EL (cell line): Measurements from ENCODE around the gene SLC66A1.

ENCODE experiments used
- DNase-seq: peaks from one replicate; pipeline ENCODE4 v3.0.0-alpha.2; 2016

The SLC66A1 gene

DNA sequence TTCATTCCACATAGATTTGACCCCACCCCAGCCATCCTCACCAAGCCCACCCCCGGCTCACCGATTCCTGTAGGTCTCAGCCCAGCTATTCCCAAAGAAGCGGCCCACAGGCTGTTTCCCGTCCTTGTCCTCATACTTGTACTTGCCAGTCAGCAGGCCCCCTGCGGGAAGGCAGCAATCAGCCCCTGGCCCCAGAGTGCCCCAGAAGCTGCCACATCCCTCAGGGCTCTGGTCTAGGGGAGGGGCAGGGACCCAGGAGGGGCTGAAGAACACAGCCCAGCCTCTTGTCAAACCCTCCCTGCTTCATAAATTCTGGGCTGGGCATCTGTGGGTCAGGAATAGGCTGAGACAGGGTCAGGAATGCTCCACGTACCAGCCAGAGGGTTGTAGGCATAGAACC lies 5.2 kb upstream of the SLC66A1 start:
- no peak for DNase-seq

DNA sequence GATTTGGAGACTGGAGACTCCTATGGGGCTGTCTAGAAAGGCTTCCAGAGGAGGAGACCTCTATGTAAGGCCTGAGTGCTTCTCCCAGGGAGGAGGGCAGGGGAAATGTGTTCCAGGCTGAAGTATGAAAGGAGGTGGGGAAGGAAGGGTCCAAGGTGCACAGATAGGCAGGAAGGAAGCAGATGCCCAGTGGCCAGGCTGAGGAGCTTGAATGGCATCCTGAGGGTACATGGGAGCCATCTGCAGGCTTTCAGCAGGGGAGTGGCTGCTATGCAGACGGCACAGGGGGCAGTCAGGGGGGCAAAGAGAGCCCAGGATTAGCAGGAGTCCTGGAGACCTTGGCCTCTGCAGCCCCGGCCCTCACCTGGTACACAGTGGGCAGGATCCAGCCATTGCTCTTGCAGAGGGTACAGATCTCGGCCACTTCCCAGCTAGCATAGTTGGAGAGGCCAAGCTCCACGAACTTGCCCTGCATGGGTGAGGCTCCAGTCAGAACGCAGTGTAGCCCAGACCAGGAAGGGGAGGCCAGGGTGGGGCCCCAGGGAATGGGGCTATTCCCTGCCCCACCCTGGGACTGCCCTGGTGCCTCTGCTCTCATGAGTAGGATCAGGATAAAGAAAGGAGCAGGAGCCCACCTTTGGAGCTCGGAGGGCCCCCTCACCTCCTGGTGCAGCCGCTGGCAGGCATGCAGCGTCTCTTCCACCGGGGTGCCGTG lies 4.2 kb upstream of the SLC66A1 start:
- DNase-seq, result no peak

DNA sequence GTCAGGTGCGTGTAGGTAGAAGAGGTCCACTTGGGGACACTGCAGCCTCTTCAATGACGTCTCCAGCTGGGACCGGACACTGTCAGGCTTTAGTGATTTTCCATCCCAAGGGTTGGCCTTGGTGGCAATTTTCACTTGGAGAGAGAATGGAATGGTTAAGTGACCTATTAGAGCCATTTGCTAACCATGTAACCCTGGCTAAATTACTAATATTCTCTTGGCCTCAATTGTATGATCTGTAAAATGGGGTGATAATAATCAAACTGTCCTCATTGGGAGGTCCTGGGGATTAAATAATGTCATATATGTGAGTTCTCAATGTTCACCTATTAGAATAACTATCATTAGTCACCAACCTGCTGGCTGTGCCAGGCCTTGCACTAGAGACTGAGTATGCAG lies 3.6 kb upstream of the SLC66A1 start:
- DNase-seq, result no peak

DNA sequence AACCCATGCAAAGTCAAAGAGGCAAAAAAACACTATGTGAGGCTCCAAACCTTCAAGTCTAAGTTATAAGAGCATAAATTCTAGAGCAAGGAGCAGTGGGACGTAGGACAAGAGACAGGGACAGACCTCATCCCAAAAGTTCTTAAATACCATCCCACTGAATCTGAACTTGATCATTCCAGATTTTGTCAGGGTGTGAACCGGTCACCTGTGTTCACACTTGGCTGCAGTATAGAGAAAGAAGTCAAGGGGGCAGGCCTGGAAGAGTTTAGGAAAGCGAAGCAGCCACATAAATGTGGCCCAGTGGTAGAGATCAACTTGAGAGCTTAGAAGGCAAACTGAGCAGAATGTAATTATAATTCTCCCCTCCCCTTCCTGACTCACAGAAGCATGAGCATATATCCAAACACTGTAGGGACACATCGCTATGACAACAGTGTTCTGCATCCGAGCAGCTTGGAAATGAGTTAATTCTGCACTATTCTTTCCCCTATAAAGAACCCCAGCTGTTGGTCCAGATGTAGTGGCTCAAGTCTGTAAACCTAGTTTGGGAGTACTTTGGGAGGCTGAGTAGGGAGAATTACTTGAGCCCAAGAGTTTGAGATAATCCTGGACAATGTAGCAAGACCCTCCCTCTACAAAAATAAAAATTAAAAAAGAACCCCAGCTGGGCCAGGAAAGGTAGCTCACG lies 2.9 kb upstream of the SLC66A1 start:
- peak; percentile 65 for DNase-seq

DNA sequence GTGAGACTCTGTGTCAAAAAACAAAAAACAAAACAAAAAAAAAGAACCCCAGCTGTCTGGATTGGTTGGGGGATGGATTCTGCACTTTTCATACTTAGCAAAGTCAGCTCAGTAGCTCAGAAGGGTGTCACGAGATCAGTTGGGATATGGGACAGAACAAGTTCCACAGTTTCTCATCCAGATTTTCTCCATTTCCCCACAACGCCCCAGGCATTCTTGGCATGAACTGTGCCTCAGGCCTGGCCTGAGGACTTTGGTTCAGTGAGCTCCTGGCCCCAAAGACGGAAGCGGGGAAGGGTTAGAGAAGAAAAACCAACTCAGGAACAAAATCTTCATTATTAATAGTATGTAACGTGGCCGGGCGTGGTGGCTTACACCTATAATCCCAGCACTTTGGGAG lies 2.1 kb upstream of the SLC66A1 start:
- no peak for DNase-seq

DNA sequence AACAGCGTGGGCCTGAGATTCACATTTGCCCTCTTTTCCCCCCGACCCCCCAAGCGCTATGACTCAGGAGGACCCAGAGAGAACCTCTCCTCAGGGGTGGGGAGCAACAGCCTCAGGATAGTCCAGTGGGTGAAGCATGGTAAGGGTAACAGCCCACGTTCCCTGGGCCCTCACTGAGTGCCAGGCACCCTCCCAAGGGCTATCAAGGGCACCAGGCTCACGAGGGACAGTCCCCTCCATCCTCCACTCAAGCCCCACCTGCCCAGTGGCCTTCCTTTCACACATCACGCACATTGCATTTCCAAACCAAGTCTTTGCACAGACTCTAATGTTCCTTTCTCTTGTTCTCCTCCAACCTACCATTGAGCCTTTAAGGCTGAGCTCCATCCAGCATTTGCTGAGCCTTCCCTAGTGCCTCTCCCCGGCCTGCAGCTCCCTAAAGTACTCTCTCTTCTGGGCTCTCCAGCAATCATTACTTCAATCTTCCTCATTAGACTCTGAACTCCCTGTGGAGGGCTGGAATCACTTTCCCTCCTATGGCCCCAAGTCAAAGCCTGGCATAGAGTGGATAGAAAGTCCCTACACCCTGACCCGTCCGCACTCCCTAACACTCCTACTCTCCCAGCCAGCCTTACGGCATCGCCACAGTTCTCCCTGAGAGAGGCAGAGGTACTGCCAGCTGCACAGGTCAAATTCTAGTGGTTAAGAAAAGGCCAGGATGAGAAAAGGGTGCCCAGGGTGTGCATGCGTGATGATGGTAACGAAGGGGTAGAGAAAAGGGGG lies 1.2 kb upstream of the SLC66A1 start:
- peak; percentile 33 for DNase-seq

DNA sequence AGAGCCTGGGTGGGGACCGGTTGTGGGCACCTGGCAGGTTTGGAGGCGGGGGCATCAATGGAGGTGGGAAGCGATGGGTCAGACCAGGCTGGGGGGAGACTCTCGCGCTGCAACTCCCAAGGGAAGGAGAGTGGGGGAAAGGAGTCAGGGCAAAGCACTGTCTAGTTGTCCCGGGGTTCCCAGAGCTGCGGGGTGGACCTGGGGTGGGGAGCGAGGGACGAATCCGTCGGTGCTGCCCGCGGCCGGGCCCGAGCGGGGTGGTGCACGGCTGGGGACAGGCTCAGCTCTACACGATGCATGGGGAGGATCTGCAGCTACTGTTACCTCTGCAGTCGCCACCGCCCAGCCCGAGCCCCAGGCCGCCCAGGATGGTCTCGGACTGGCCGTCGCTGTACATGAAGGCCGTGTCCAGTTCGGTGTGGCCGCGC lies 609 bp upstream of the SLC66A1 start:
- DNase-seq, result no peak

DNA sequence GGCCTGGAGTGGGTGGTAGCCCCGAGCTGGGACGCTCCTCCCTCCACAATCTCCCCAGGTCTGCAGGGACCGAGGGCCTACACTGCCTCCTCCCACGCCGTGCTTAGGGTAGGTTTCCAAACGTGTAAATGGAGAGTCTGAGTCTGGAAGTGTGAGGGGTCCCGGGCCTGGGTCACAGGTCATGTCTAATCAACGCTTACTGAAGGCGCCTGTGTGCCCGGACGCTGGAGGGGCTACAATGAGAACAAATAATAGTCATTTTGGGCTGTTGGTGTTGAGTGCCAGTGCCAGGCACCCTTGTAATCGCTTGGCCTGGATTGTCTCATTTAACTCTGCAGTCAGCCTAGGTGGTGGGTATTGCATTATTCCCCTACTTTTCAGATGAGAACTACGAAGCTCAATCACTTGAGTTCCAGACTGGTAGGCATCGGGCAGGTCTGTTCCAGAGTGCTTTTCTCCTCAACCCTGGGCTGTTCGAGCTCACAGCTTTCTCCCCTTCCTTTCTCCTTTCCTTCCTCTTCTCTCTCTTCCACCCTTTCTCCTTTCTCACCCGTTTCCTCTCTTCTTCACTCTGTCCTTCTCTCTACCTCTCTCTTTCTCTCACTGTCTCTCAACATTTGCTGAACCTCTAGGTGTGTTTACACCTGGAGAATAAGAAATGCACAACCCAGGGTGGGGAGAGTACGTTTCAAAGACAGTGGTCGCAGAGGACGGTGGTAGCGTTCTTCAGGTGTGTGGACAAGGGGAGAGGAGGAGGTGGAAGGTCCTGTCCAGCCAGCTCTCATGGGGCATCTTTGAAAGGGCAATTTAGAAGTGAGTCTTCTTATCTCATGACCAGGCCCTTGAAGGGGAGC lies 883 bp downstream of the SLC66A1 start:
- no peak for DNase-seq

DNA sequence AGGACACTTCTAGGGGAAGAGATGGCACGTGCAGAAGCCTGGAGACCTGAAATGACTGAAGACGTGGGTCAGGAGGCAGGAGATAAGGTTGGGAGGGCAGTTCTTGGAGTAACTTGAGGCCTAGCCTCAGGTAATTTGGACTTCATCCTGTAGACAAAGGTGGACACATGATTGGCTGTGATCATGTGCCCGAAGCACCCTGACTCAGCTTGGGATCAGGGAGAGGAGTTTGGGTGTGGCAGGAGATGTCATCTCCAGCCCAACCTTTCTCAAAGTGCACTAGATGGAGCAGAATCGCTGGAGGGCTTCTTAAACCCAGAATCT lies 1.5 kb downstream of the SLC66A1 start:
- DNase-seq, result no peak

DNA sequence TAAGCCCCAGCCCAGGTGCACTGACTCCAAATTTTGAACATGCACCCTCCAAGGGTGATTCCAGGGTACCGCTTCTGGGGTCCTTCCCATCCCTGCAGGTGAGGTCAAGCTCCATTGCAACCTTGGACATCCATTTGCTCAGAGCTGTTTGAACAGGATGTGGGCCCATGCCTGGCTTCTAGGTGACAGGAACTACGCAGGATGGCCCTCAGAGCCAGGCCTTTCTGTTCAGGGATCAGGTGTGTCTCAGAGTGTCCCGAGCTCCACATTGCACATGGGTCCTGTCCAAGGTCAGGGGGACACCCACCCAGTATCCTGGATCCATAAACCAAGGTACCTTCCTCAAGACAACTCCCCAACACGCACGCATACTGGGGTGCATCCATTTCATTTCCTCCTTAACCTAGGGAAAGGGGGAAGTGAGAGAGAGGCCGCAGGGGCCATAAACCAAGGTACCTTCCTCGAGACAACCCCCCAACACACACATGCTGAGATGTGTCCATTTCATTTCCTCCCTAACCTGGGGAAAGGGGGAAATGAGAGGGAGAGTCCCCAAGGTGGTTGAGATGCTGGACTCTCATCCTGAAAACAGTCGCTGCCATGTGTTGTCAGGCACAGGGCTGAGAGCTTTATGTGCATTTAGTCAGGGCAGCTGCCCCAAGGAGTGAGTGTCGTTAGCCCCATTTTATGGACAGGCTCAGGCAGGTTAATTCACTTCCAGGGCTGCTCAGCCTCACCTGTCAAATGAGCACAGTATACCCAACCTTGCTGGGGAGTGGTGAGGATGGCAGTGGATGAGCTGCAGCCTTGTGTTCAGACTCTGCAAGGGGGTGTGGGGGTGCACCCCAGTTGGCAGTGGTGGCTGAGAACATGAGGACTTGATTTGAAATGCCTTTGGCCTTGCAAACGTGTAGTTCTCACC lies 2.1 kb downstream of the SLC66A1 start:
- DNase-seq, result no peak

DNA sequence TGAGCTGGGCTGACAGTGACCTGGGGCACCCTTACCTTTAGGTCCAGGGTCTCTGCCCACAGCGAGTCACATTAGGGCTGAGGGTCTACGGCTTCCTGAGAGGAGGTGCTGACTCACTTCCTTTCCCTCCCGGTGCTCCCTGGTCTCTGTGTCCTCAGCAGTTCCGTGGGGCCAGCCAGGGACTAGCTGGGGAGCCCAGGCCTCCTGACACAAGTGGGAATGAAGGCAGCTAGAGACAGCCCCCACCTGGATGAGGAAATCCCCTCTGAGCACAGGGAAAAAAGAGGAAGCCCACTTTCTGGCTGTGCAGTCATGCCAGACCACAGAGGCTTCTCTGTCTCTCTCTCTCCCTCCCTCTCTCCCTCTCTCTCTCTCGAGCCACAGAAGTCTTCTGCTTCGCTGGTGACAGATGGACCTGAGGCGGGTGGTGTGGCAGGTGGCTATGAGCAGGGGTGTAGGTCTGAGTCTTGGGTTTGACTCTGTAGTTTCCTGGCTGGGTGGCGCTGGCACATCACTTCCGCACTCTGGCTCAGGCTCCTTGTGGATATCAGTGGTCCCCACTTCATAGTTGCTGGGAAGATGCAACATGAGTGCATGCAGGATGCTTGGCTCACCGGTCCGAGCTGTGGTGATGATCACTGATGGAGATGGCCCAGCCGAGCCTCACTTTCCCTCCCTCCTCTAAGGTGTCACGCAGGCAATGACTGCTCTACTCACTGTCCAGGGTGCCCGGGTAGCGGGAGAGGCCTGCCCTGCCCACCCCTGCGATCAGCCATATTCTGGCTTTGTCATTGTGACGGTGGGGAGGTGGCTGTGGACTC lies 3.5 kb downstream of the SLC66A1 start:
- peak; percentile 73 for DNase-seq

DNA sequence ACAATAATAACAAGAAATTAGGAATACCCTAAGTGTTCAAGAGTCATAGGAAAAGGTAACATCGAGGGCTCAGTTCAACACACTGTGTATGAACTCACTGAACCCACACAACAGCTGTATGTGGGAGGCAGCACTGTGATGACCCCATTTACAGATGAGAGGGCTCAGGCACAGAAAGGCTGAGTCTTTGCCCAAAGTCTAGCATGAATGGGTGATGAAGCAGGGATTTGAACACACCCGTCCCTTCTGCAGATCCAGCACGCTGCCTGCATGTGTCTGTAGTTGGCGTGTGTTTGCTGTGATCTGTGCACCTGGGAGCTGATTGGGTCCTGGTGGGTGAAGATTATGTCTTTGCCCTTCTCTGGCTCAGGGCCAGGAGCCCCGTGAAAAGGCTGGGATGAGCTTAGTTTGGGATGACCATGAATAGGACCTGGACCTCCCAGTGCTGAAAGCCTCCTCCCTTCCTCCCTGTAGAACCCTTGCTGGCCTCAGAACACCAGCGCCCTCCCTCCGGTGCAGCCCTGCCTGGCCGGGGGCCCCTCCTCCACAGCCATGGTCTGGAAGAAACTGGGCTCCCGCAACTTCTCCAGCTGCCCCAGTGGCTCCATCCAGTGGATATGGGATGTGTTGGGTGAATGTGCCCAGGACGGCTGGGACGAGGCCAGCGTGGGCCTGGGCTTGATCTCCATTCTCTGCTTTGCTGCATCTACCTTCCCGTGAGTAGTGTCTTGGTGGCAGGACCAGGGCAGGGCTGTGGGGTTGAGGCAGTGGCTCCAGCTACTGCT lies 5.2 kb downstream of the SLC66A1 start:
- no peak for DNase-seq

DNA sequence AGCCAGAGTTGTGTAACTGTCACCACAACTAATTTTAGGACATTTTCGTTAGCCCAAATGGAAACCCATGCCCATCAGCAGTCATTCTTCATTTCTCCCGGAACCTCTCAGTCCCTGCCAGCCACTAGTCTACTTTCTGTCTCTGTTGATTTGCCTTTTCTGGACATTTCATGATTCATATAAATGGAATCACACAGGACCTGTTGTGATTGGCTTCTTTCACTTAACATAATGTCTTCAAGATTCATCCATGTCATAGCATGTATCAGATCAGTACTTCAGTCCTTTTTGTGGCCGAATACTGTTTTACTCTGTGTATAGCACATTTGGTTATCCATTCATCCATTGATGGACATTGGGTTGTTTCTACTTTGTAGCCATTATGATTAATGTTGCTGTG lies 7.1 kb downstream of the SLC66A1 start:
- no peak for DNase-seq

DNA sequence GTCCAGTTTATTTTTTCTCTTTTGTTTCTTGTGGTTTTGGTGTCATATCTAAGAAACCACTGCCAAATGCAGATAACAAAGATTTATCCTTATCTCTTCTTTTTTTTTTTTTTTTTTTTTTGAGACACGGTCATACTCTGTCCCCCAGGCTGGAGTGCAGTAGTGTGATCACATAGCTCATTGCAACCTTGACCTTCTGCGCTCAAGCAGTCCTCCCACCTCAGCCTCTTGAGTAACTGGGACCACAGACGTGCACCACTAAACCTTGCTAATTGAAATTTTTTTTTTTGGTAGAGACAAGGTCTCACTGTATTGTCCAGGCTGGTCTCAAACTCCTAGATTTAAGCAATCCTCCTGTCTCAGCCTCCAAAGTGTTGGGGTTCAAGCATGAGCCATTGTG lies 8.9 kb downstream of the SLC66A1 start:
- no peak for DNase-seq

DNA sequence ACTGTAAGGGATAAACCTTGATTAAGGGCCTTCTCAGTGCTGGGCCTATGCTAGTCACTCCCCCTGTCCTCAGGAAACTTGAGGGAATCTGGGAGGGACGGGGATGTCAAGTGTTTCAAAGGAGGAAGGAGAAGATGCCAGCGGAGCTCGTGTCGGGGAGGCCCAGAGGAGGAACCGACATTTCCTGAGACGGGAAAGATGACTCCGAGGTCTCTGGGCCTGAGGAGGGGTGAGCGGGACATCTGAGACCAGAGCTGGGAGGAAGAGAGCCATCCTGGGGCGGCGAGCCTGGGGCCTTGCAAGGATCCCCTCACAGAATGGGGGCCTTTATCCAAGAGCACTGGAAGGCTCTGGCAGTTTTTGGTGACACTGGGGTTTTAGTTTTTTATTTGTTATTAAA lies 10.4 kb downstream of the SLC66A1 start:
- no peak for DNase-seq

DNA sequence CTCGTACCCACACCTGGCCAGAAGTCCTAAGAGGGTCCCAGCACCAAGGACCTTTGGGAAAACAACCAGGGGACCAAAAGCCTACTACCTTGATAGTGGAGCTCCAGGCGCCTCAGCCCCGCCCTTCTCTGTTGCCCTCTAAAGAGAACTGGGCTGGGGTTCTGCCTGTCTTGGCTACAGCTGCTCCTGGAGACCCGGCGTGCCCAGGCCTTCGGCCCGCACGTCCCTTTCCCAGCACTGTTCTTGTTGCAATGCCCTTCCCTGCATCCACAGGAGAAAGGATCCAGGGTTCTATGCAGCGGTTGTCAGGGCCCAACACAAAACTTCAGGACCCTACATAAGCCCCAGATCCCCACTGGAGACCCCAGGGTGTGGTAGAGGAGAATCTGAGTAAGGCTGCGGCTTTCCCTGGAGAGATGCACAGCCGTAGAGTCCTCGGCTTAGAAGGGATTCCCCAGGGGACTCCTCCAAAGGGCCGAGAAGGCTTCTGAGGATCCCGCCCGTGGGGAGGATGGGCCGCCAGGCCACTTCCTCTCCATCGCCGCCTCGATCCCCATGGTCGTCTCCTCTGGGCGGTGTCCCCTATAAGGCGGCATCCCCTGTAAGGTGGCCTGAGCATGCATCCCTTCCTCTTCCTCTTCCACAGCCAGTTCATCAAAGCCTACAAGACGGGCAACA lies 12.0 kb downstream of the SLC66A1 start:
- no peak for DNase-seq

DNA sequence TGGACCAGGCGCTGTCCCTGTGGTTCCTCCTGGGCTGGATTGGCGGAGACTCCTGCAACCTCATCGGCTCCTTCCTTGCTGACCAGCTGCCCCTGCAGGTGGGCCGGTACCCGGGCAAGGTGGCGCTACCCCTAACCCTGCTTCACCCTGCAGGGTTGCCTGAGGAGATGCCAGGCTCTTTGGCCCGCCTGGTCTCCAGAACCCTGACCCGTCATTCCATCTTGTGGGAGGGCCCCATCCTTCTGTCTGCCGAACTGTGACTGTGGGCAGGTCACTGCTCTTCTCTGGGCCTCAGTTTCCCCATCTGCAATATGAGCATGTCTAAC lies 12.5 kb downstream of the SLC66A1 start:
- no peak for DNase-seq

DNA sequence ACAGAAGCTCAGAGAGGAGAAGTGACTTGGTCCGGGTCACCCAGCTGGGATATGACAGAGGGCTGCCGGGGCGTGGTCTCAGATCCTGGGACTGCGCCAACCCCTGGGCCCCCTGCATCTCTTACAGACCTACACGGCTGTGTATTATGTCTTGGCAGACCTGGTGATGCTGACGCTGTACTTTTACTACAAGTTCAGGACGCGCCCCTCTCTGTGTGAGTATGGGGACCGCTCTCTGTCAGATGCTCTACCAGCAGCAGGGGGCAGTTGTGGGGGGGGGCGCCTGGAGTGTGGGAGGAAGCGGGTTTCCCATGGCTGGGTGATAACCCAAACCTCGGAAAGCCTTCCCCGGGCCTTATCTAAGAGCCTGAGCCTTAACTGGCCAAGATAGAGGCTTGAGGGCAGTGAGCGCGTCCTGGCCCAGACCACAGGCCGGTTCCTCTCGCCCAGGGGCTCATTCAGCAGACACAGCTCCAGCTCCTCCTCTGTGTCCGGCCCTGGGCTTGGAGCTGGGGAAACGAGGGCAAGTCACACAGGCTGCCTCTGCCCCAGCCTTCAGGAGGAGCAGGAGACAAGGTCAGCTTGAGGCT lies 13.3 kb downstream of the SLC66A1 start:
- DNase-seq, result no peak

DNA sequence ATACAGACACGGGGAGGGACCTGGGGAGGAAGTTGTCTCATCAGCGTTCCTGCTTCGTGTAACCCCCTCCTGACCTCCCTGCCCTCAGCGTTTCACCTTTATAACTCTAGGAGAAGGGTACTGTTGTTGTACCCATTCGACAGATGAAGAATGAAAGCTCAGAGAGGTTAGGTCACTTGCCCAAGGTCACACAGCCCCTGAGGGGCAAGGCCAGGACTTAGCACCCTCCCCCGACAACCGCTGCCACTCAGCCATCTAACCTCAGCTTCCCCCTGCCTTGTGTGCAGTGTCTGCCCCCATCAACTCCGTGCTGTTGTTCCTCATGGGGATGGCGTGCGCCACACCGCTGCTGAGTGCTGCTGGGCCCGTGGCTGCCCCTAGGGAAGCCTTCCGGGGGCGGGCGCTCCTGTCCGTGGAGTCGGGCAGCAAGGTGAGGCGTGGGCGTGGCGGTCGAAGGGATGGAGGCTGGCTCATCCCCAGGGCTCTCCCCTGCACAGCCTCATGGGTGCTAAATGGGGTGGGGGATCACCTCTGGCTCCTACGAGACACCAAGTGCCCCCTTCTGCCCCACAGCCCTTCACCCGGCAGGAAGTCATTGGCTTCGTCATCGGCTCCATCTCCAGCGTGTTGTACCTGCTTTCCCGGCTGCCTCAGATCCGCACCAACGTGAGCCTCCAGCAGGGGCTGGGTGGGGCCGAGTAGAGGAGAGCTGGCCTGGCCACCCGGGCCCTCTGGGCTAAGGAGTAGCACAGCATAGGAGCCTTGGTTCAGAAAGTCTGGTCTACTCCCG lies 14.0 kb downstream of the SLC66A1 start:
- DNase-seq, result no peak
